K562 treated with DMSO at 1 percent for 48 hours (cell line): ENCODE measurements around the gene PTBP2. TPM values are rescaled to one million over a fixed set of nuclear protein-coding genes. Genes with fewer than 3 reads are reported as not detected.

ENCODE experiments used
- total RNA-seq: library from RNA; unstranded; fragments of 300-600 nt; gene quantifications from 2 replicates; pipeline ENCODE4 v1.2.3, GENCODE V29; 2022; ENCODE audit warnings: low replicate concordance; ENCODE audit errors: extremely low read depth

PTBP2 gene, protein sequence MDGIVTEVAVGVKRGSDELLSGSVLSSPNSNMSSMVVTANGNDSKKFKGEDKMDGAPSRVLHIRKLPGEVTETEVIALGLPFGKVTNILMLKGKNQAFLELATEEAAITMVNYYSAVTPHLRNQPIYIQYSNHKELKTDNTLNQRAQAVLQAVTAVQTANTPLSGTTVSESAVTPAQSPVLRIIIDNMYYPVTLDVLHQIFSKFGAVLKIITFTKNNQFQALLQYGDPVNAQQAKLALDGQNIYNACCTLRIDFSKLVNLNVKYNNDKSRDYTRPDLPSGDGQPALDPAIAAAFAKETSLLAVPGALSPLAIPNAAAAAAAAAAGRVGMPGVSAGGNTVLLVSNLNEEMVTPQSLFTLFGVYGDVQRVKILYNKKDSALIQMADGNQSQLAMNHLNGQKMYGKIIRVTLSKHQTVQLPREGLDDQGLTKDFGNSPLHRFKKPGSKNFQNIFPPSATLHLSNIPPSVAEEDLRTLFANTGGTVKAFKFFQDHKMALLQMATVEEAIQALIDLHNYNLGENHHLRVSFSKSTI
- total RNA-seq, result not detected in 2 replicates

DNA sequence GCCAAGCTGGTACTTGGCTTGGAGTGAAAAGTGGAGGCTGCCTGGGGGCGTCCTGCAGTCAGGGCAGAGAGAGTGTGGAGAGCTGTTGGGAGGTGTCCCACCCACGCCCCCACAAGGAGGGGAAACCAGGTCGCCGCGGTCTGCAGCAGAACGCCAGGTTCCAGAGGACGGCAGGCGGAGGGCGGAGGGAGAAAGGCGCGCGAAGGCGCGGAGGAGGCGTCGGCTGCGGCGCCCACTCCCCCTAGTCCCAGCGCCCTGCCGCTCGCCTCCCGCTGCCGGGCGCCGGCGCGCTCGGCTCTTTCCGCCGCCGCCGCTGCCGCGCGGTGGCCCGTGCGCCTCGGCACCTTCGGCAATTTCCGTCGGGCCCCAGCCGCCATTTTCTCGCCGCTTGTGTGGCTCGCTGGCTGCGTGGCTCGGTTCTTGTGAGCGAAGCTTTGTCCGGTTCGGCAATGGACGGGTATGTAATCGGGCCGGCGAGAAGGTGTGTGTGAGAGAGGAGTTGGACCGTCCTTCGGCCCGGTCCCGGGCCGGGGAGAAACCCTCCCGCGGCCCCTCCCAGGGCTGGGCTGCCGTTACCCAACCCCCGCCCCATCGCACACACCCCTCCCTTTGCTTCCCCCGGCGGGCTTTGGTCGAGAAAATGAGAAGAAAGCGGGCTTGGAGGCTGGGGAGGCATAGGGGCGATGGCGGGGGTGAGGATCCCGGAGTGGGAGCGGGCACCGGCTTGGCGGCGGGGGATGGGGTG lies at the start of gene PTBP2:
PTBP2 (plus strand) TSS at position 369 of the 745 bp plus-strand sequence; CDS start at position 450, 81 bp downstream.

